GM10266 (cell line): ENCODE results near the gene ACLY.
"Not testable (repeated sequence)": the region's sequence is repeated elsewhere in the genome, so short reads cannot be mapped to it uniquely, and the experiment has no call there.

ENCODE experiments used
- DNase-seq: peaks from one replicate; pipeline ENCODE4 v3.0.0; 2012; ENCODE audit errors: extremely low spot score
- TF ChIP-seq, protein P1 (sequence below): IDR thresholded peaks from 2 replicates; pipeline ENCODE4 v1.5.1; 2012; ENCODE audit warnings: mild to moderate bottlenecking, low read depth; ENCODE audit not compliant: control insufficient read depth, insufficient read depth; ENCODE audit errors: missing control alignments

ACLY gene

DNA sequence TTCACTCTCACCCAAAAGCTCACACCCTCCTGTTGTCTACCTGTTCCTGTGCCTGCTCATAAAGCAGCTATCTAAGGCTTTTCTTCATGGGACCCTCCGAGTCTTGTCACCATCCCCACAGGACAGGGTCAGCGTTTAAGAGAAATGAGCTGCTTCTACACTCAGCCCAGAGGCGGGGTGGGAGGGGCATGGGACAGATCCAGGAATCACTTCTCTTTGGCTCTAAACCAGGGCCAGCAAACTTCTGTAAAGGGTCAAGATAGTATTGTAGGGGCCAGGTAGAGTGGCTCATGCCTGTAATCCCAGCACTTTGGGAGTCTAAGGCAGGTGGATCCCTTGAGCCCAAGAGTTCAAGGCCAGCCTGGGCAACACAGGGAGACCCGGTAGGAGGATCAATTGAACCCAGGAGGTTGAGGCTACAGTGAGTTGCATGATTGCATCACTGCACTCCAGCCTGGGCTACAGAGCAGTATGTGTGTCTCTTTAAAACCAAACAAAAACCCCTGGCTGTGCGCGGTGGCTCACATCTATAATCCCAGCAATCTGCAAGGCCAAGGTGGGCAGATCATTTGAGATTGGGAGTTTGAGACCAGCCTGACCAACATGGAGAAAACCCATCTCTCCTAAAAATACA lies 30.3 kb downstream of the ACLY start:
- TF ChIP-seq, protein P1, sequence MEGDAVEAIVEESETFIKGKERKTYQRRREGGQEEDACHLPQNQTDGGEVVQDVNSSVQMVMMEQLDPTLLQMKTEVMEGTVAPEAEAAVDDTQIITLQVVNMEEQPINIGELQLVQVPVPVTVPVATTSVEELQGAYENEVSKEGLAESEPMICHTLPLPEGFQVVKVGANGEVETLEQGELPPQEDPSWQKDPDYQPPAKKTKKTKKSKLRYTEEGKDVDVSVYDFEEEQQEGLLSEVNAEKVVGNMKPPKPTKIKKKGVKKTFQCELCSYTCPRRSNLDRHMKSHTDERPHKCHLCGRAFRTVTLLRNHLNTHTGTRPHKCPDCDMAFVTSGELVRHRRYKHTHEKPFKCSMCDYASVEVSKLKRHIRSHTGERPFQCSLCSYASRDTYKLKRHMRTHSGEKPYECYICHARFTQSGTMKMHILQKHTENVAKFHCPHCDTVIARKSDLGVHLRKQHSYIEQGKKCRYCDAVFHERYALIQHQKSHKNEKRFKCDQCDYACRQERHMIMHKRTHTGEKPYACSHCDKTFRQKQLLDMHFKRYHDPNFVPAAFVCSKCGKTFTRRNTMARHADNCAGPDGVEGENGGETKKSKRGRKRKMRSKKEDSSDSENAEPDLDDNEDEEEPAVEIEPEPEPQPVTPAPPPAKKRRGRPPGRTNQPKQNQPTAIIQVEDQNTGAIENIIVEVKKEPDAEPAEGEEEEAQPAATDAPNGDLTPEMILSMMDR, result no peak
- DNase-seq, result no peak

DNA sequence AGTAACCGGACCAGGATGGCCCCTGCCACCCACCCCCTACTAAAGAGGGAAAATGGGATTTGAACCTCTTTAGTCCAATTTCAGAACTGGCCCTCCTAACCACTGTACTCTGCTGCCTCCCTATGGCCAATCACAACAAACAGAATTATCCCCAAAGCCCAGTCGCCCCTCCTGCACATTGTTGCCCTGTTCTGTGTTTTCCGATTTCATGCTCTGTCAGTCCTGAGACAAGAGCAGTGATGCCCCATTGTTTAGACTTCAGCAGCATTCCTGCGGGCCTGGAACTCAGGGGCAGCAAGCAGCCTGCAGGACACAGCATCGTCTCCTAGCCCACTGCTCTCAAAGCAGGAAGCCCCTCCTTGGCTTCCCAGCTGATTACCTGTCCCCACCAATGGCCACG lies 33.0 kb downstream of the ACLY start:
- TF ChIP-seq, protein P1, result peak; percentile 45
- no peak for DNase-seq

DNA sequence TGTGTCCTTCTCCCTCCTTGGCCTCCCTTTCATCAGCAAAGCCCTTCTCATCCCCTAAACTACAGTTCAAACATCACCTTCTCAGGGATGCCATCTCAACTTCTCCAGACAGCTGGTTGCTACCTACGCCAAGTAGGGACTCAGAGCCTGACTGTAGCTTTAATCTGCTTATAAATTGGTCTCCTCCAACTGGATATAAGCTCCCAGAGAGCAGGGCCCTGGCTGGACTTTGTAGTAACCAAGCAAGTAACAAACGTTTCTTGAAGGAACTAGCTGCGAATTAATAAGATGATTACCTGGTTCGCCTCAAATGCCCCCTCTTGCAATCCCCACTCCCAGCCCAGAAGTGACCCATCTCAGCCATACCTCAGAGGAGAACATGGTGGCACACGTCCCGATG lies 36.0 kb downstream of the ACLY start:
- DNase-seq, result no peak
- TF ChIP-seq, protein P1, result no peak

DNA sequence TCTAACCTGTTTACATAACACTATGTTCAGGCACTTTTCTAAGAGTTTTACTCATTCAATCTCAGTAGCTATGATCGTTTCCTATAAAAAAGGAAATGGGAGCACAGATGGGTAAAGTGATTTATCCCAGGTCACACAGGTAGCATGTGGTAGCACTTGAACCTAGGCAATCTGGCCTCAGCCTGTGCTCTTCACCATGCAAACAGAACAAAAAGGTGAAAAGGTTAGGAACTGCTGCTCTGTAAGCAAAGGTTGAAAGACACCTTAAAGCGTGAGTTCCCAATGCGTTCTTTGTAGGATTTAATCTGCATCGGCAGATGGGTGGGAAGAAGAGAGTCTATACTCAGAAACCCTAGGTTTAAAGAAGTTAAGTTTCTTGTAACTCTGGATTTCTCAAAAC lies 38.6 kb downstream of the ACLY start:
- TF ChIP-seq, protein P1, result no peak
- no peak for DNase-seq

DNA sequence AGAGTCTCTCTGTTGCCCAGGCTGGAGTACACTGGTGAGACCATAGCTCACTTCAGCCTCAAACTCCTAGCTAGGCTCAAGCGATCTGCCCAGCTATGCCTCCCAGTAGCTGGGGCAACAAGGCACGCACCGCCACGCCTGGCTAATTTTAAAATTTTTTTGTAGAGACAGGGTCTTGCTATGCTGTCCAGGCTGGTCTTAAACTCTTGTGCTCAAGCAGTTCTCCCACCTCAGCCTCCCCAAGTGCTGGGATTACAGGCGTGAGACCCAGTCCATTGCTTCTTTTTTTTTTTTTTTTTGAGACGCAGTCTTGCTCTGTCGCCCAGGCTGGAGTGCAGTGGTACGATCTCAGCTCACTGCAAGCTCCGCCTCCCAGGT lies 44.5 kb downstream of the ACLY start:
- not testable (repeated sequence) for DNase-seq

DNA sequence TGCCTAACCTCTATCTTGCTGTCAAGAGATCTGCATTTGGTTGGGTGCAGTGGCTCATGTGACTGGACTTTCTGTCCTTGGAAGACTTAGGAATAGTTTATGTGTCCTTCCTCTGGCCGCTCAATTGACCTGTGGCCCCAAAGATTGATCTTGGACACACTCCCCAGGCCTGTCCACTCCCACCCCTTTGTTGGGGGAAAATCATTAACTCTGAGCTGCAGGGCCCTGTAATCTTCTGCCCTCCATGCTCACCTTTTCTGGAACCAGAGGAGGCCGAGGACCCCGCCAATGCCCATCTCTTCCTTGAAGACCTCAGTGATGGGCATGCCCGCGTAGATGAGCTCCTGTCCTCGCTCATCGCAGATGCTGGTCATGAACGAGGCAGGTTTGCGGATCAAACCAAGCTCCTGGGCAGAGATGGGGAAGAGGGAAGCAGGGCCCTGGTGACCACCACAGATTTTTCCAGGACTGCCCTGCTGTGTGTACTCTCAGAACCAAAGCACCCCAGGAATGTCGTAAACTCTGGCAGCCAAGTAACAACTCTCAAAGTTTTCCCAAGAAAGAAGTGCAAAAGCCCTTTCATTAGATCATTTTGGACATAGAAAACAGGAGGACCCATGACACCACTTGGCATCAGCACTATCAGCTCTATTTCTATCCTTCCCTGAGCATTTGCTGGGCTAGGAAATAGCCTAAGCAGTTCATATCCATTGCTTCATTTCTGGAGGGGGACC lies 45.0 kb downstream of the ACLY start:
- TF ChIP-seq, protein P1, result no peak

DNA sequence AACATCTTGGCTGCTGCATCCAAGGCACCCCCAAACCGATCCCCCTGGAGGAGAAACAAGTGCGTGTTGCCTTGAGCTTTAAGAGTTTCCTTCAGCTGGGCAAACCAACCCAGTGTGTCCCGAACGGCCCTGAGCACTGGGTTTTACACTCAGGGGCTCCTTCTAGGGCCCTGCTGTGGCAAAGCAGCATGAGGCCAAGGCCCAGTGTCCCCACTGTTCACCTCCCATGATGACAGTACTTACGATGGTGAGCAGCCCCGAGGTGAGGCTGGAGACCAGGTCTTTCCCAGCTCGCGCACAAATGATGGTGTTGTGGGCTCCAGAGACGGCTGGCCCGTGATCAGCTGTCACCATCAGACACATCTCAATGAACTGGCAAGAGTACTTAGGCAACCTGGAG lies 47.0 kb downstream of the ACLY start:
- TF ChIP-seq, protein P1, result no peak
- no peak for DNase-seq

More for the DNA sequence above, 45.0 kb downstream of the ACLY start:
- DNase-seq, result no peak
